NB4 (cell line): ENCODE data around the gene C16orf90.

Source experiments
- DNase-seq: peaks from one replicate; pipeline ENCODE4 v3.0.0; 2010; ENCODE audit warnings: low read depth
- H3K4me3 ChIP-seq: one replicate; pipeline ENCODE4 v1.5.1; 2011; ENCODE audit warnings: mild to moderate bottlenecking, low read depth, low read length, moderate library complexity
- CTCF ChIP-seq: IDR thresholded peaks from one replicate; pipeline ENCODE4 v1.5.1; 2012; ENCODE audit warnings: low read depth, low read length
- MAX ChIP-seq: IDR thresholded peaks from 2 replicates; pipeline ENCODE4 v1.6.1; 2011; ENCODE audit warnings: low read depth, low read length
- MYC ChIP-seq: IDR thresholded peaks from 2 replicates; pipeline ENCODE4 v1.6.1; 2011; ENCODE audit warnings: low read depth, low read length
- POLR2A ChIP-seq: IDR thresholded peaks from 2 replicates; pipeline ENCODE4 v1.6.1; 2011; ENCODE audit warnings: mild to moderate bottlenecking; ENCODE audit not compliant: insufficient read length; ENCODE audit errors: extremely low read depth

Gene C16orf90

GRCh38 chr16:3469736-3470135, 25.6 kb downstream of the C16orf90 start:
- DNase-seq = no peak
- no peak overlapping the region for H3K4me3 ChIP-seq
- no peak for TF ChIP-seq MYC
- no peak for TF ChIP-seq CTCF
- TF ChIP-seq MAX = no peak
- TF ChIP-seq POLR2A = no peak

GRCh38 chr16:3468501-3468900, 26.8 kb downstream of the C16orf90 start:
- TF ChIP-seq POLR2A (no peak), MYC (no peak), CTCF (no peak), MAX (no peak)
- DNase-seq = no peak
- no peak overlapping the region for H3K4me3 ChIP-seq

- TF ChIP-seq MYC (no peak), CTCF (no peak)
- no peak overlapping the region for H3K4me3 ChIP-seq
- peak; percentile 63 for DNase-seq
Measured at GRCh38 chr16:3467921-3468320, 27.4 kb downstream of the C16orf90 start.

- no peak for DNase-seq
- no peak overlapping the region for H3K4me3 ChIP-seq
- no peak for TF ChIP-seq MAX
- no peak for TF ChIP-seq MYC
- no peak for TF ChIP-seq POLR2A
- TF ChIP-seq CTCF = no peak
Measured at GRCh38 chr16:3467182-3467581, 28.1 kb downstream of the C16orf90 start.

GRCh38 chr16:3465911-3466584, 29.2 kb downstream of the C16orf90 start:
- no peak for DNase-seq
- TF ChIP-seq CTCF (no peak), POLR2A (no peak), MYC (no peak), MAX (no peak)
- no peak overlapping the region for H3K4me3 ChIP-seq

GRCh38 chr16:3465301-3465700, 30.0 kb downstream of the C16orf90 start:
- TF ChIP-seq MAX (no peak), MYC (no peak), CTCF (no peak), POLR2A (no peak)
- DNase-seq = no peak
- no peak overlapping the region for H3K4me3 ChIP-seq
